Measurements from ENCODE around the gene SPOCD1.

Gene SPOCD1

DNA sequence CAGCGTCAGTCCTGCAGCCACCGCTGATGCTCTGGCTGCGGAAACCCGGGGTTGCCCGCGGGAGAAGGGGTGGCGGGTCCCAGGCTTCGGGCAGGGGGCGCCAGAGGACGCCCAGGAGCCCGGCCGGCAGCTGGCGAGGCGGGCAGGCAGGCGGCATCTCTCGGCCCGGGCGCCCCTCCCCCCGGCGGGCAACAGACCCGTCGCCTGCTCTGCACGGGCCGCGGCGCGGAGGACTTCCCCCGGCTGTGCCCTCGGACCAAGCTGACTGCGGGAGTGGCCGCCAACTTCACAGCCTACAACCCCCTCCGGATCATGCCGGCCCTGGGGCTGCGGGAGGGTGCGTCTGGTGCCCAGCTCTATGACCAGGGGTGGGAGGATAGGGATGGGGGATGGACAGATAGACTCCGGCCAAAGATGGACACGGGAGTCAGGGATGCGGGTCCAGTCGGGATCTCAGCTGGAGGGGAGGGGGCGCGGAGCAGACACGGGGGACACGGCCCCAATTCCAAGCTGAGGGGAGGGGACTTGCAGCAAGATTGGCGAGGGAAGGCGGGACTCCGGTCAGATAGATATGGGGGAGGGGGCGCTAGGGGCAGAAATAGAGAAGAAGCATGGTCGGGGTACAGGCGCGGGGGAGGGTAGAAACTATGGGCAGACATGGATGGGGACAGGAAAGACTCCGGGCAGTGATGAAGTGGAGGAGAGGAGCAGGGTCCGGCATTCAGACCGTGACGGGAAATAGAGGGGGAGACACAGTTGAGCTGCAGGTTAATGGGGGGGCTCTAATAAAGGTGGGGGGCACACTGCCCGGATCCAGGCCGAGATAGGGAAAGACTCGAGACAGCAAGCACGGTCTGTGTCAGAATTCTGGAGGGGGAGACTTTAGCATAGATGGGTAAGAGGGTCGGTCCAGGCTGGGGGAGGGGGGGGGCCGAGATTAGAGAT is 52.8 kb downstream of the SPOCD1 start:
- H3K9me3 ChIP-seq (ENCODE audit: control insufficient read depth, insufficient read depth, low read length), result no peaks in the 10 kb centered on the region
- no peaks in the 10 kb centered on the region for H3K36me3 ChIP-seq (ENCODE audit: control insufficient read depth, insufficient read depth, low read length)
- no peak overlapping the region for H3K9ac ChIP-seq (ENCODE audit: low read depth, low read length)
- peaks cover 15% of the 10 kb centered on the region for H3K27me3 ChIP-seq (ENCODE audit: control insufficient read depth, insufficient read depth, low read length)
- H3K4me1 ChIP-seq (ENCODE audit: control insufficient read depth, insufficient read depth, low read length), result peaks cover 27% of the 10 kb centered on the region
- peak overlapping the region; percentile 81 for H3K4me3 ChIP-seq (ENCODE audit: low read depth, low read length)

DNA sequence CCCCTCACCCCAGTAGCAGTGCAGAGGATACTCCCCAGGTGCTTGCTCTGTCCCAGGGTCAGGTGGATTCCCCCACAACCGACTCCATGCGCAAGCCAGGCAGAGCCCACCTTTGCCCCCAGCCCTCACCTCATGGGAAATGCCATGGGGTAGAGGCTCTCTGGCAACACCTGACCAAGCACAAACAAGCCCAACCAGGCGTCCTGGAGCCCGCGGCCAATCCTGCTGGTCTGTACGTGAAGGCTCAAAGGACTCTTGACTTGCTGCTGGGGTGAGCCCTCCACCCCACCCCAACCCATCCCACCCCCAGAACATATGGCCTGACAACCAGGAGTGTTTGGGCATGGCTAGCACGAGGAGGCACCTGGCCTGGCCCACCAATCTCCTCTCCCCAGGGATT is 53.5 kb downstream of the SPOCD1 start:
- H3K4me3 ChIP-seq (ENCODE audit: low read depth, low read length), result peak overlapping the region; percentile 81
- H3K36me3 ChIP-seq (ENCODE audit: control insufficient read depth, insufficient read depth, low read length), result no peaks in the 10 kb centered on the region
- H3K9me3 ChIP-seq (ENCODE audit: control insufficient read depth, insufficient read depth, low read length), result no peaks in the 10 kb centered on the region
- peaks cover 15% of the 10 kb centered on the region for H3K27me3 ChIP-seq (ENCODE audit: control insufficient read depth, insufficient read depth, low read length)
- no peak overlapping the region for H3K9ac ChIP-seq (ENCODE audit: low read depth, low read length)
- H3K4me1 ChIP-seq (ENCODE audit: control insufficient read depth, insufficient read depth, low read length), result peaks cover 27% of the 10 kb centered on the region

GRCh38 chr1:31761883-31762282 is 53.9 kb downstream of the SPOCD1 start:
- H3K27me3 ChIP-seq (ENCODE audit: control insufficient read depth, insufficient read depth, low read length), result peaks cover 15% of the 10 kb centered on the region
- no peaks in the 10 kb centered on the region for H3K9me3 ChIP-seq (ENCODE audit: control insufficient read depth, insufficient read depth, low read length)
- peak overlapping the region; percentile 81 for H3K4me3 ChIP-seq (ENCODE audit: low read depth, low read length)
- no peak overlapping the region for H3K9ac ChIP-seq (ENCODE audit: low read depth, low read length)
- H3K4me1 ChIP-seq (ENCODE audit: control insufficient read depth, insufficient read depth, low read length), result peaks cover 27% of the 10 kb centered on the region
- H3K36me3 ChIP-seq (ENCODE audit: control insufficient read depth, insufficient read depth, low read length), result no peaks in the 10 kb centered on the region

GRCh38 chr1:31760471-31761470 is 55.1 kb downstream of the SPOCD1 start:
- peak overlapping the region; percentile 76 for H3K9ac ChIP-seq (ENCODE audit: low read depth, low read length)
- H3K9me3 ChIP-seq (ENCODE audit: control insufficient read depth, insufficient read depth, low read length), result no peaks in the 10 kb centered on the region
- H3K4me3 ChIP-seq (ENCODE audit: low read depth, low read length), result peak overlapping the region; percentile 81
- peaks cover 2% of the 10 kb centered on the region for H3K36me3 ChIP-seq (ENCODE audit: control insufficient read depth, insufficient read depth, low read length)
- peaks cover 15% of the 10 kb centered on the region for H3K27me3 ChIP-seq (ENCODE audit: control insufficient read depth, insufficient read depth, low read length)
- H3K4me1 ChIP-seq (ENCODE audit: control insufficient read depth, insufficient read depth, low read length), result peaks cover 24% of the 10 kb centered on the region

- Histone ChIP-seq H3K4me1 (ENCODE audit: control insufficient read depth, insufficient read depth, low read length) (peaks cover 20% of the 10 kb centered on the region), H3K9ac (ENCODE audit: low read depth, low read length) (no peak overlapping the region), H3K4me3 (ENCODE audit: low read depth, low read length) (peak overlapping the region; percentile 81)
Measured at GRCh38 chr1:31759298-31760023, 56.4 kb downstream of the SPOCD1 start.

DNA sequence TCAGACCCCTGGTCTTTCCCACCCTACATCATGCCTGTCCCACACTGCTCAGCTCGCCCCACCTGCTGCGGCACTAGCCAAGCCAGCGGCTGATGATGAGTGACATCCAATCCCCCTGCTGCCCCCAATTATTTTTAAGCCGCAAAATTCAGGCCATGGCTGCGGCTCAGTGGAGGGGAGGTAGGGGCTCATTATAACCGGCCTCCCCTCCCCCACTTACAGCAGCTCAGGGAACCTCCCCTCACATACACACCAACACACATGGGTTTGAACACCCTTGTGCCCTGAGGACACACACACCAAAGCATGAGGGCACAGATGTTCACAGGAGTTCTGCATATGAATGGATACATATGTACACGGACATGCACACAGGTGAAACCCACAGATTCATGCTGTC is 57.0 kb downstream of the SPOCD1 start:
- Histone ChIP-seq H3K4me1 (ENCODE audit: control insufficient read depth, insufficient read depth, low read length) (peaks cover 20% of the 10 kb centered on the region), H3K9me3 (ENCODE audit: control insufficient read depth, insufficient read depth, low read length) (no peaks in the 10 kb centered on the region), H3K9ac (ENCODE audit: low read depth, low read length) (no peak overlapping the region), H3K36me3 (ENCODE audit: control insufficient read depth, insufficient read depth, low read length) (peaks cover 3% of the 10 kb centered on the region), H3K27me3 (ENCODE audit: control insufficient read depth, insufficient read depth, low read length) (peaks cover 10% of the 10 kb centered on the region), H3K4me3 (ENCODE audit: low read depth, low read length) (no peak overlapping the region)

More at GRCh38 chr1:31759298-31760023, 56.4 kb downstream of the SPOCD1 start:
- H3K9me3 ChIP-seq (ENCODE audit: control insufficient read depth, insufficient read depth, low read length), result no peaks in the 10 kb centered on the region
- peaks cover 10% of the 10 kb centered on the region for H3K27me3 ChIP-seq (ENCODE audit: control insufficient read depth, insufficient read depth, low read length)
- peaks cover 3% of the 10 kb centered on the region for H3K36me3 ChIP-seq (ENCODE audit: control insufficient read depth, insufficient read depth, low read length)

DNA sequence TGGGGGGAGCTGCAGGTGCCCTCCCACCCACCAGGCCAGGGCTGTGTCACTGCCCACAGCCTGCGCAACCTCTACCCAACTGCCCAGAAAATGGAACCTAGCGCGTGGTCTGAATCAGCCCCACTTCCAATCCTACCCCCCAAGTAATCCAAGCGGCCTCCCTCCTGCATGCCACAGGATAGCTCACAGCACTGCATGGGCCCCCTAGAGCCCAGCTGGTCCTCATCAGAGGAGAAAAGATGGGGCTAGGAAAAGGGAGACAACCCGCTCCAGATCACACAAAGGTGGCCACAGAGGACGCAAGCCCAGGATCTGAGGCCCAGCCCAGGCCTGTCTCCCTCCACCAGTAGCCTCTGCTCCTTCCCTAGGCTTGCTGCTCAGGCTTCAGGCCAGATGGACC is 57.8 kb downstream of the SPOCD1 start:
- Histone ChIP-seq H3K36me3 (ENCODE audit: control insufficient read depth, insufficient read depth, low read length) (peaks cover 3% of the 10 kb centered on the region), H3K27me3 (ENCODE audit: control insufficient read depth, insufficient read depth, low read length) (peaks cover 8% of the 10 kb centered on the region), H3K9ac (ENCODE audit: low read depth, low read length) (no peak overlapping the region), H3K4me3 (ENCODE audit: low read depth, low read length) (no peak overlapping the region), H3K9me3 (ENCODE audit: control insufficient read depth, insufficient read depth, low read length) (no peaks in the 10 kb centered on the region), H3K4me1 (ENCODE audit: control insufficient read depth, insufficient read depth, low read length) (peaks cover 20% of the 10 kb centered on the region)

GRCh38 chr1:31757204-31757679 is 58.6 kb downstream of the SPOCD1 start:
- no peak overlapping the region for H3K9ac ChIP-seq (ENCODE audit: low read depth, low read length)
- H3K4me1 ChIP-seq (ENCODE audit: control insufficient read depth, insufficient read depth, low read length), result peaks cover 19% of the 10 kb centered on the region
- H3K4me3 ChIP-seq (ENCODE audit: low read depth, low read length), result no peak overlapping the region
- peaks cover 3% of the 10 kb centered on the region for H3K36me3 ChIP-seq (ENCODE audit: control insufficient read depth, insufficient read depth, low read length)
- peaks cover 6% of the 10 kb centered on the region for H3K27me3 ChIP-seq (ENCODE audit: control insufficient read depth, insufficient read depth, low read length)
- H3K9me3 ChIP-seq (ENCODE audit: control insufficient read depth, insufficient read depth, low read length), result no peaks in the 10 kb centered on the region

DNA sequence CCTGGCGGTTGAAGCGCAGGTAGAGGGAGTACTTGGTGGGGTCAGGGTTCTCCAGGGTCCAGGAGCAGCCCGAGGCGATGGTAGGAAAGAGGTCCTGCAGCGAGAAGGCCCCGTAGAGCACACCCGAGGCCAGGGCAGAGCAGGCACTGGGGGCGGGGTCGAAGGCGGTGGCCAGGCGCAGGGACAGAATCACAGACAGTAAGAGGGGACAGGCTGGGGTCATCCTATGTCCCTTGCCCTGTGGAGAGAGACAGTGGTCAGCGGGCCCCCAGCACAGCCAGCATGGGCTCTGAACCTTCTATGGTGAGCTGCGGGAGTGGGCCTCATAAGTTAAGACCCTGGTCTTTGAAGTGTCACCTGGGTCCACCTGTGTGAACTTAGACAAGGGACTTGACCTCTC is 59.2 kb downstream of the SPOCD1 start:
- peaks cover 14% of the 10 kb centered on the region for H3K4me1 ChIP-seq (ENCODE audit: control insufficient read depth, insufficient read depth, low read length)

GRCh38 chr1:31755850-31756492 is 59.9 kb downstream of the SPOCD1 start:
- Histone ChIP-seq H3K4me1 (ENCODE audit: control insufficient read depth, insufficient read depth, low read length) (peaks cover 11% of the 10 kb centered on the region), H3K9me3 (ENCODE audit: control insufficient read depth, insufficient read depth, low read length) (no peaks in the 10 kb centered on the region), H3K4me3 (ENCODE audit: low read depth, low read length) (no peak overlapping the region), H3K9ac (ENCODE audit: low read depth, low read length) (no peak overlapping the region), H3K27me3 (ENCODE audit: control insufficient read depth, insufficient read depth, low read length) (no peaks in the 10 kb centered on the region), H3K36me3 (ENCODE audit: control insufficient read depth, insufficient read depth, low read length) (peaks cover 3% of the 10 kb centered on the region)

More for the DNA sequence above, 59.2 kb downstream of the SPOCD1 start:
- Histone ChIP-seq H3K27me3 (ENCODE audit: control insufficient read depth, insufficient read depth, low read length) (no peaks in the 10 kb centered on the region), H3K4me3 (ENCODE audit: low read depth, low read length) (no peak overlapping the region), H3K9me3 (ENCODE audit: control insufficient read depth, insufficient read depth, low read length) (no peaks in the 10 kb centered on the region), H3K36me3 (ENCODE audit: control insufficient read depth, insufficient read depth, low read length) (peaks cover 3% of the 10 kb centered on the region), H3K9ac (ENCODE audit: low read depth, low read length) (no peak overlapping the region)
